ENCODE data around the gene CSNK1A1.
"Not testable (repeated sequence)": the region's sequence is repeated elsewhere in the genome, so short reads cannot be mapped to it uniquely, and the experiment has no call there.

Gene CSNK1A1

DNA sequence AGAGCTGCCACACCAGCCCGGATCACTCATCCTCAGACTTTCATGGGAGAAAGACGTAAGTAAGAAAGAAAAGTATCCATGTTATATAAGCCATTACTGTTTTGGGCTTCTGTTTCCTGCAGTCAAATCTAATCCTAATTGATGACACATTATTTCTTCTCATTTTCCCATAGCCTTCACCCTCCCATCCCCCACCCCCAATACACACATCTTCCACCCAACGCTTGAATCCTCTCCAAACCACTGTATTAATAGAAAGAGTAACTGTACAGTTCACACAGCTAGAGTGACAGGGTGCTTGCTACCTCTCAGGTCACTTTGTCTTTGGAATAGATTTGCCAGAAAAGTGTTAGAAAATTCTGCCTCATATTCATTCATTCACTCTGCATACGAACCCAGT, 102.8 kb downstream of the CSNK1A1 start:
- TF ChIP-seq, protein P1, sequence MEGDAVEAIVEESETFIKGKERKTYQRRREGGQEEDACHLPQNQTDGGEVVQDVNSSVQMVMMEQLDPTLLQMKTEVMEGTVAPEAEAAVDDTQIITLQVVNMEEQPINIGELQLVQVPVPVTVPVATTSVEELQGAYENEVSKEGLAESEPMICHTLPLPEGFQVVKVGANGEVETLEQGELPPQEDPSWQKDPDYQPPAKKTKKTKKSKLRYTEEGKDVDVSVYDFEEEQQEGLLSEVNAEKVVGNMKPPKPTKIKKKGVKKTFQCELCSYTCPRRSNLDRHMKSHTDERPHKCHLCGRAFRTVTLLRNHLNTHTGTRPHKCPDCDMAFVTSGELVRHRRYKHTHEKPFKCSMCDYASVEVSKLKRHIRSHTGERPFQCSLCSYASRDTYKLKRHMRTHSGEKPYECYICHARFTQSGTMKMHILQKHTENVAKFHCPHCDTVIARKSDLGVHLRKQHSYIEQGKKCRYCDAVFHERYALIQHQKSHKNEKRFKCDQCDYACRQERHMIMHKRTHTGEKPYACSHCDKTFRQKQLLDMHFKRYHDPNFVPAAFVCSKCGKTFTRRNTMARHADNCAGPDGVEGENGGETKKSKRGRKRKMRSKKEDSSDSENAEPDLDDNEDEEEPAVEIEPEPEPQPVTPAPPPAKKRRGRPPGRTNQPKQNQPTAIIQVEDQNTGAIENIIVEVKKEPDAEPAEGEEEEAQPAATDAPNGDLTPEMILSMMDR (IDR thresholded peaks at IDR 0.05; ENCODE audit: low read depth, low read length) = no peak
- H3K9me3 ChIP-seq (ENCODE audit: severe bottlenecking) = no peaks in the 10 kb centered on the region
- H3K36me3 ChIP-seq = no peaks in the 10 kb centered on the region
- no peak overlapping the region for H3K27ac ChIP-seq
- H3K4me3 ChIP-seq (ENCODE audit: low read depth, low read length) = no peak overlapping the region
- DNase-seq = no peak
- H3K27me3 ChIP-seq (ENCODE audit: insufficient read depth, low read depth, severe bottlenecking) = no peaks in the 10 kb centered on the region

DNA sequence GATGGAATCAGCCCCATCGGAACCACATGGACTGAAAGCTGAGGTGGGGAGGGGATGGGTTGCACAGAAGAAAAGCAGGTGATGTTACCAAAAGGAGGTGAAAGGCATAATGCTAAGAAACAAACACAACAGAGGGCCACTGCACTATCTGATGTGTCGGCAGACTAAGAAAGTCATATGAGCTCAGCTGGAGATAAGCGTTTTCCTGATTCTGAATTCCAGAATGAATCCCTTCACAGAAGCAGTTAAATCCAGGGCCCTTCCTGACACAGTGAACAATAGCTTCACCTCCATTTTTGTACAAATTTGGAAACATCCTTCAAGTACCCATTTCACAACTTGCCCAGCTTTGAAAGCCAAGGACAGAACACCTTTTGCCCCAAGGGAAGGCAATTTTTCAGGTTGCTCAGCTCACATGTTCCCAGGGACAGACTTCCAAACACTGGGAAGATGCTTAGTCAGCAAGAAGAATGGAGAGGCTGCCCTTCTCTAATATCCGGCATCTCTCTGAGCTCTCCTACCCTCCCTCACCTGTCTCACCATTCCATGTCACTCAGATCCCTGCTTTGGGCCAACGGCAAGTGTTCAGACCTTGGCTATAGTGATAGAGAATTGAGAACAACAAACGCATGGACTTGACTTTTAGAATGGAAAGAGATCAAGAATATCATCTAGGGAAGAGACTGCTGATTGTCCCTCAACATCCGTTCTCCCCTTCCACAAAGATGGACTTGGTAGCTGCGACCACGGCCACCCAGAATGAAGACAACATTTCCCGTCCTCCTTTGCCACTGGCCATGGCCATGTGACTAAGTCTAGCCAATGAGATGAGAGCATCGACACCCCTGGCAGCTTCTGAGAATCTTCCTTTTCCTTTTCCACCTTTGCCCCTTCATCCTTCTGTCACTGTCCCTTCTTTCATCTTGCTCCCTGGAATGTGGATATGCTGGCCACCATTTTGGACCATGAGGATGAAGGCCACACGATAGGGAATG, 103.6 kb downstream of the CSNK1A1 start:
- Histone ChIP-seq H3K9me3 (ENCODE audit: severe bottlenecking) (no peaks in the 10 kb centered on the region), H3K27me3 (ENCODE audit: insufficient read depth, low read depth, severe bottlenecking) (no peaks in the 10 kb centered on the region), H3K36me3 (no peaks in the 10 kb centered on the region), H3K27ac (no peak overlapping the region), H3K4me3 (ENCODE audit: low read depth, low read length) (no peak overlapping the region)
- DNase-seq = no peak
- TF ChIP-seq, protein P1 (IDR thresholded peaks at IDR 0.05; ENCODE audit: low read depth, low read length) = no peak

DNA sequence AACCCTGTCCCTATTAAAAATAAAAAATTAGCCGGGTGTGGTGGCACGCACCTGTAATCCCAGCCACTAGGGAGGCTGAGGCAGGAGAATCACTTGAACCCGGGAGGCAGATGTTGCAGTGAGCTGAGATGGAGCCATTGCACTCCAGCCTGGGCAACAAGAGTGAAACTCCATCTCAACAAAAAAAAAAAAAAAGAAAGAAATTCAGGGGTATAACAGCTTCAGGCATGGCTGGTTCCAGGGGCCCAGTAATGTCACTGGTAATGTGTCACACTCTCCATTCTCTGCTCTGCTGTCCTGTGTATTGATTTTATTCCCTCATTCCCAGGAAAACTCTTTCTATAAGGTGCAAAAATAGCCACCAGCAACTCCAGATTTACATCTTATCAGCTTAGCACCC, 104.4 kb downstream of the CSNK1A1 start:
- H3K4me3 ChIP-seq (ENCODE audit: low read depth, low read length); H3K27me3 ChIP-seq (ENCODE audit: insufficient read depth, low read depth, severe bottlenecking); H3K9me3 ChIP-seq (ENCODE audit: severe bottlenecking); DNase-seq; H3K27ac ChIP-seq; H3K36me3 ChIP-seq: not testable (repeated sequence)

DNA sequence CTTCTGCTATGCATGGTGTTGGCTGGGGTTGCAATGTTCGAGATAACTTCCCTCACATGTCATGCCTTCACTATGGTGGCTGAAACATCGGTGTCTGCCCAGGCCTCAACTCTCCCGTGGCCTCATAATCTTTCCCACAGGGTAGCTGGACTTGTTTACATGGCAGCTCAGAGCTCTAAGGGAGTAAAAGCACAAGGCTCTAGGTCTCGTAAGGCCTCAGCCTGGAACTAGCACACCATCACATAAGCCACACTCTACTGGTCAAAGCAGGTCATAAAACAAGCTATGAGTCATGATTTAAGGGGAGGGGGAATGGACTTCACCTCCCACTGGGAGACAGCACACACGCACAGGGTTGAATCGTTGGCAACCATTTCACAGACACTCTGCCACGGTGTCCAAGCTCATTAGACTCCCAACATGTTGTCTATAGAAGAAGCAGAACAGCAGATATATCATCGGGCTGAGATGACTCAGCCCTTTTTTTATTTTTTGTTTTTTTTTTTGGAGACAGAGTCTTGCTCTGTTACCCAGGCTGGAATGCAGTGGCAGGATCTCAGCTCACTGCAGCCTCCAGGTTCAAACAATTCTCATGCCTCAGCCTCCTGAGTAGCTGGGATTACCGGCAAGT, 105.4 kb downstream of the CSNK1A1 start:
- no peak overlapping the region for H3K27ac ChIP-seq
- H3K36me3 ChIP-seq = no peaks in the 10 kb centered on the region
- no peak overlapping the region for H3K4me3 ChIP-seq (ENCODE audit: low read depth, low read length)
- no peak for DNase-seq
- TF ChIP-seq, protein P1 (IDR thresholded peaks at IDR 0.05; ENCODE audit: low read depth, low read length) = no peak
- H3K27me3 ChIP-seq (ENCODE audit: insufficient read depth, low read depth, severe bottlenecking) = no peaks in the 10 kb centered on the region
- no peaks in the 10 kb centered on the region for H3K9me3 ChIP-seq (ENCODE audit: severe bottlenecking)

DNA sequence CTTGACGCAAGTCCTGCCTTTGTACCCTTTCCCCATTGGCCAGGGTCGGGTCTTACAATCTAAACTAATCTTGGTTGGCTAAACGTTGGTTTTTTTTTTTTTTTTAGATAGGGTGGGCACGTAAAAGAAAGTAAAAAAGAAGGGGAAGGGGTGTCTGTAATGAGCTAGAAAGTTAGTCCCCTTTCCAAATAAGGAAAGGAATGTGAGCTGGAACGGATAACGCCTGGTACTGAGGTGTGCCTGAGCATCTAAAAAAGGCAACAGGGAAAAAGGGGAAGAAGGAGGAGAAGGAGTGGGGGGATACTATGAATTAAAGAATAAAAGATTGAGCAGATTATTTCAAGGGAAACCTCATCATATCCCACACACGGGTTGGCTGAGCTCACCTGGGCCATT, 105.9 kb downstream of the CSNK1A1 start:
- H3K36me3 ChIP-seq = no peaks in the 10 kb centered on the region
- TF ChIP-seq, protein P1 (IDR thresholded peaks at IDR 0.05; ENCODE audit: low read depth, low read length) = no peak
- no peak overlapping the region for H3K27ac ChIP-seq
- no peaks in the 10 kb centered on the region for H3K9me3 ChIP-seq (ENCODE audit: severe bottlenecking)
- no peak overlapping the region for H3K4me3 ChIP-seq (ENCODE audit: low read depth, low read length)
- no peak for DNase-seq
- no peaks in the 10 kb centered on the region for H3K27me3 ChIP-seq (ENCODE audit: insufficient read depth, low read depth, severe bottlenecking)

DNA sequence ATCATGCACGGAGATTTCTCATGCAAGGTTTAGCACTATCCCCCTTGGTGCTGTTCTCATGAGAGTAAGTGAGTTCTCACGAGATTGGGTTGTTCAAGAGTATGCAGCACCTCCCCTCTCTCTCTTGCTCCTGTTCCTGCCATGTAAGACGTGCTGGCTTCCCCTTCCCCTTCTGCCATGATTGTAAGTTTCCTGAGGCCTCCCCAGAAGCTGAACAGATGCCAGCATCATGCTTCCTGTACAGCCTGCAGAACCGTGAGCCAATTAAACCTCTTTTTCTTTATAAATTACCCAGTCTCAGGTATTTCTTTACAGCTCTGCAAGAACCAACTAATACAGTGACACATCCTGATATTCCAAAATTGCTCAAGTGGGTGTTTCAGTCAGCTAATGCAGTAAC, 106.8 kb downstream of the CSNK1A1 start:
- H3K27ac ChIP-seq; H3K9me3 ChIP-seq (ENCODE audit: severe bottlenecking): not testable (repeated sequence)

More for the DNA sequence above, 106.8 kb downstream of the CSNK1A1 start:
- H3K36me3 ChIP-seq; H3K27me3 ChIP-seq (ENCODE audit: insufficient read depth, low read depth, severe bottlenecking); H3K4me3 ChIP-seq (ENCODE audit: low read depth, low read length); DNase-seq: not testable (repeated sequence)
